Iris pigment epithelial cell (primary cell): ENCODE measurements around the gene RUNDC3A.

Source experiments
- DNase-seq: peaks from one replicate; pipeline ENCODE4 v3.0.0-alpha.2; 2011; ENCODE audit warnings: low read depth

RUNDC3A gene

DNA sequence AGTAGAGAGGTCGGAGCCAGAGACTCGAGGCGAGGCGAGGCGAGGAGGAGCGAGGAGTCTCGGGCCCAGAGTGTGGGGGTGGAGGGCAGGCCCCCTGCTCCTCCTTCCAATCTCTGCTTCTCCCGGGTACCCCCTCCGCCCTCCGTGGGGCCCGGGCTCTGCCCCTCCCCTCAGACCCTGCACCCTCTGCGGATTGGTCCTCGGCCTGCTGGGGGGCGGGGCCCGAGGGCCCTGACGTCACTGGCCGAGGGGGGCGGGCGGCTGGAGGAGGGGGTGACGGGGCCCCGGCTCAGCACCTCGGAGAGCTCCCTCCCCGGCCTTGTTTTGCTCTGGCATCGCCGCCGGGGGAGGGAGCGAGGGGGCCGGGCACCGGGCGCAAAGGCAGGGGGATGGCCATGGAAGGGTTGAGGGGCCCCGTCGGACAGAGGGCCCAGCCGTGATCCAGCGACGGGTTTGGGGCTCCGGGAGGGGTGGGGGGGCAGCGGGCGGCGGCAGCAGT, at the start of gene RUNDC3A:
TSS of gene RUNDC3A (plus strand) at position 282 of the 499 bp plus-strand sequence. CDS start 232 bp downstream, outside the sequence.
- DNase-seq: peak; percentile 69

DNA sequence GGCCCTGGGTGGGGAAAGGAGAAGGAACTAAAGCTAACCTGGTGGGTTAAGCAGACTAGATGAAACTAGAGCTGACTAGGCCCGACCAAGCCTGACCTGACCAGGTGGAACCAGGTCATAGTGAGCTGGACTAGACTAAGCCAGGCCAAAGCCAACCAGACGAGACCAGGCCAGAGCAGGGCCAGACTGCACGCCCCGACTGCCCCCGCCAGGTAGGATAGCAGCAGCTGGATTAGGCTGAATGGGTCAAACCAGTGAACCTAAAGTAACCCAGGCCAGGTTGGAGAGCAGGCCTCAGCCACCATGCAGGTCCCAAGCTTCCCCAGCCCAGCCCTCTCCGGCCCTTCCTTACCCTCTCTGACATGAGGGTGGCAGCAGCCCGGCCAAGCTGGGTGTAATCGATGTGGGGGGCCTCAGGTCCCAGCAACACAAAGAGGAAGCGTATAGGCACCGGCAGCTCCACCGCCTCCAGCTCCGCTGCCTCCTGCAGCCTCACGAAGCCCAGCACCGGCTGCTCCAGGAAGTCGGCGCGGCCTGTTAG, 49.5 kb upstream of the RUNDC3A start:
- DNase-seq: no peak

DNA sequence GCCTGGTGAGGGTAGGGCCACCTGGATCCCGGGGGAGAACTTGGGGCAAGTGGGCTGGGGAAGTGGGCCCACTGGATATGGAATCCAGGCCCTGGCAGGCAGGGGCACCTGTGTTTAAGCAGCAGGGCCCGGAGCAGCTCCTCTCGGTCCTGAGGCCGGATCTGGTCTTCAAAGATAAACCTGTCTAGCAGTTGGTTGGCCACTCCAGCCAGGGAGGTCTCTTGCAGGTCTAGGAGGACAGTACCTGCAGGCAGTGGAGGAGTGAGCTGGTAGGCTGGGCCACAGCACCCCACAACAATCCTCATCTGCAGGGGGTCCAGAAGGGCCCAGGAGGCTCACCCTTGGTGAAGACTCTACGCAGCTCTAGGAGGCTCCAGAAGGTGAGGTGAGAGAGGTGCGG, 48.1 kb upstream of the RUNDC3A start:
- no peak for DNase-seq

DNA sequence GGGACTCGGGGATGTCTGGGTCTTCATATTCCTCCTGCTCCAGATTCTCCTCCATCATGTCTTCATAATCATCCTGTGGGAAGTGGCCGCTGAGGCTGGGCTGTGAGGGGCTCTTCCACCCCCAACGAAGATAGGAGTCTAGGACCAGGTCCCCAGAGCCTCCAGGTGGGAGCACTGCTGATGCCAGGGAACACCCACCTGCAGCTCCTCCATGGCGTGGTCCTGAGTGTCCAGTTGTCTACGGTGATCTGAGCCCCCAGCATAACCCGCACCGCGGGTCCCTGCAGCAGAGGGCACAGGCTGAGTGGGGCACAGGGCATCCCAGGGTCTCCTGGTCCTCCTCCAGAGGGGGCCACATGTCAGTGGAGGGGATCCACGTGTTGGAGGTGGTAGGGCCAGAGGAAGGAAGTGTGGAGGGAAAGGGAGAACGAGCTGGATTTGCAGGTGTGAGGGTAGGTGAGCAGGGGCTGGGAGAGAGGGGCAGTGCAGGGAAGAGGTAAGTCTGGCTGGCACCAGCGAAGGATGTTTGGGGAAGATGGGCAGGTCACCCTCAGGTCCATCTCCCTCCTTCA, 45.7 kb upstream of the RUNDC3A start:
- no peak for DNase-seq

DNA sequence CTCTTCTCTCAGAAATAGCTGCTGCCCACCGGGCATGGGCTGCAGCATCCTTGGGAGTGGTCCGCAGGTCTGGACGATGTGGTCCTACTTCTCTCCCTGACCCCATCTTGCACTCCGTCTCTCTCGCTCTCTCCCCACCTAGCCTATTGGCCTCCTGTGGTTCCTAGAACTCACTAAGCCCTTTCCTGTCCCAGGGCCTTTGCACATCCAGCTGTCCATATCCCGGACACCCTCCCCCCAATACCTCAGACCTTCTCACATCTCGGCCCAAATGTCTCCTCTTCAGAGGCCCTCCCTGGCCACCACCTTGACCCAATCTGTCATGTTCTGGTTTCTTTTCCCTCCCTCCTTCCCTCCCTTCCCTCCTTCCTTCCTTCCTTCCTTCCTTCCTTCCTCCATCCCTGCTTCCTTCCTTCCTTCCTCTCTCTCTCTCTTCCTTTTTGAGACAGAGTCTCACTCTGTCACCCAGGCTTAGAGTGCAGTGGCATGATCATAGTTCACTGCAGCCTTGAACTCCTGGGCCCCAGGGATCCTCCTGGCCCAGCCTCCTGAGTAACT, 45.0 kb upstream of the RUNDC3A start:
- no peak for DNase-seq

DNA sequence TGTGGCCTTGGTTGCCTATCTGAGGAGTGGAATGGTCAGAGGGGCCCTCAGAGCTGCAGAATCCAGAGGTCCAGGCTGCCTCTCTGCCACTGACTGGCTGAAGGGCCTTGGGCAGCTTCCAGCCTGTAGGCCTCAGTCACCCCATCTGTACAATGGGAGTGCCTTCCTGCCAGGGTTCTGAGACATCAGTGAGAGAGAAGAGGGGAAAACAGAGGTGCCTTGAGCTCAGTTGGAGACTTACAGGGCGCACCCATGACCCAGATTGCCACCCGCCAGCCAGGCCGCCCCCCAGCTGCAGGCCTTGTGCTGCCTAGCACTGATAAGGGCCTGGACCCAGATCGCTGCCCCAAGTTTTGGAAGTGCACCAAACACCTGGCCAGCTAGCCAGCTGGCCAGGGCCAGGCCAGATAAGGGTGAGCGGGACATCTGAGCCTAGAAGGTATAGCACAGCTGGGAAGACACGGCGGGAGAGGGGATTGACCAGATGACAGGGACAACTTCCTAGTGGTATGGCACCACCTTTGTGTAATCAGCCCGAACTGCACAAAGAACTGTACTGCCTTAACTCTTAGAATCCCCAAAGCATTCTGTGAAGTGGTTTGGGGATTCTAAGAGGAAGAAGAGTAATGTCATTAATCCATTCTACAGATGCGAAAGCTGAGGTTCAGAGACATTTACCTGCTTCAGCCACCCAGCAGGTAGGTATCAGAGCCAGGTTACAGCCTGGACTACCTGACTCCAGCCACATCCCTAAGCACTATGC, 41.8 kb upstream of the RUNDC3A start:
- DNase-seq: no peak

DNA sequence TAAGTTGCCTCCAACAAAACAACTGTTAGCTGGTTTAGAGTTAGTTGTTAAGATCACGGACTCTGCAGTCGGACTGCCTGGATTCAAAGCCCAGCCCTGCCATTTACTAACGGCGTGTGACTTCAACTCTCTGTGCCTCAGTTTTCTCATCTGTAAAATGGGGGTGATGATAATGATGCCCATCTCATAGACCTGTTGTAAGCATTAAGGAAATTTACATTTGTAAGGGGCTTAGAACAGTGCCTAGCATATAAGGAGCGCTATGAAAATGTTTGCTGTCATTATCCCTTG, 41.3 kb upstream of the RUNDC3A start:
- DNase-seq: no peak

DNA sequence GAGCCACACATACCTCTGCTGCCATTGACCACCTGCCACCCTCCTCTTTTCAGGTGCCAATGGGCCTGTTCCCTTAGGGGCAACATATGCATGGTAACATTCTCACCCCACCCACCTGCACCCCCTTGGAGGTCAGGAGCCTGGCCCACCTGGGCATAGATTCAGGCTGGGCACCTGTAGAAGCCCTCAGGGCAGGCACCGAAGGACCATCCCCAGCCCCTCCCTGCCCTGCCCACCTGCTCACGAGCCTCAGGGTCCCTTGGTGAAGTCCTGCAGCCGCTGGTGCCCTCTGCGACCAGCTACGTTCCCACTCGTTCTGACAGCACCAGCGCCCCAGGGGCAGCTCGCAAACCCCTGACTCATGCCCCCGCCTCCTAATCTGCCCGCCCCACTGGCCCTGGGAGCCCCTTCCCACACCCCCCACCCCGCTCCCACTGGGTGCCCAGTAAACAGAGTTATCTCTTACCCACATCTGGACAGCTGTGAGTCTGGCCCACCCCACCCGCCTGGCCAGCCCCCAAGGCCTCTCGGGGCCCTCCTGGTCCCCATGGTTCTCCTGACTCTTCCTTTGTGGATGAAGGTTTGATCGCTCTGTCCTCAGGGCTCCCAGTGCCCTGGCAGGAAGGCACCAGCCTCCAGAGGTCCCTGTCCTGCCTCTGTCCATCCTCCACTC, 40.4 kb upstream of the RUNDC3A start, which contains the start of gene SLC4A1:
TSS of gene SLC4A1 (minus strand) at position 318 of the 673 bp plus-strand sequence. CDS start 5,269 bp downstream, outside the sequence.
- no peak for DNase-seq

DNA sequence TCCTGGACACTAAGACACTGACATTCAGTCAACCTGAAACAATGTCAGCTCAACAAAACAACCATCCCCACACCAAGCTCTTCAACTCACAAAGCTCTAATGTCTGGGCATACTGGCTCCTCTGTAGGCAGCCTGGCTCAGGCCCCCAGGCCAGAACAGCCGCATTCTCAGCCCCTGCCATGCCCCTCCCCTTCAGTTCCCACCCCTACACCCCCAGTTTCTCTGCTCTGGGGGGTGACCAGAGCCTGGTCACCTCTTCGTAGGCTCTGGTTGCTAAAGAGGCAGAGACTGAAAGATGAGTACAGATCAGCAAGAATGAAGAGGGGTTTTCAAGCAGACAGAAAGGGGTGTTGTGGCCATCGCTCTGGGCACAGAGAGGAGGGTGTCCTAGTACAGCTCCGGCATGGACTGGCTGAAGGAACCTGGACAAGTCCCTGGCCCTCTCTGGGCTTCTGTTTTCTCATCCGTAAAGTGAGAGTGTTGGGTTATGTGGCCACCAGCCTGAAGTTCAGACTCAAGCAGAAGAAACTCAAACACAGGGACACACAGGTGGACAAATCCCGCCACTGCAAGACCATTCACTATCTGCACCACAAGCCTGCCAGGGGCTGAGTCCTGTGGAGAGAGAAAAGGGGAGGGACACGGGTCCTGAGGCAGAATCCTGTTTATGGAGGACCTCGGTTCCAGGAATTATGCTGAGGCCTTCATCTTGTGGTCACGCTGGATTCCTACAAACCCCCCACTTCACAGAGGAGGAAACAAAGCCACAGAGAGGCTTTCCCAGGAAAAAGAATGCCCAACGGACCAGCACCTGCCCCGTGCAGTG, 39.5 kb upstream of the RUNDC3A start:
- no peak for DNase-seq

DNA sequence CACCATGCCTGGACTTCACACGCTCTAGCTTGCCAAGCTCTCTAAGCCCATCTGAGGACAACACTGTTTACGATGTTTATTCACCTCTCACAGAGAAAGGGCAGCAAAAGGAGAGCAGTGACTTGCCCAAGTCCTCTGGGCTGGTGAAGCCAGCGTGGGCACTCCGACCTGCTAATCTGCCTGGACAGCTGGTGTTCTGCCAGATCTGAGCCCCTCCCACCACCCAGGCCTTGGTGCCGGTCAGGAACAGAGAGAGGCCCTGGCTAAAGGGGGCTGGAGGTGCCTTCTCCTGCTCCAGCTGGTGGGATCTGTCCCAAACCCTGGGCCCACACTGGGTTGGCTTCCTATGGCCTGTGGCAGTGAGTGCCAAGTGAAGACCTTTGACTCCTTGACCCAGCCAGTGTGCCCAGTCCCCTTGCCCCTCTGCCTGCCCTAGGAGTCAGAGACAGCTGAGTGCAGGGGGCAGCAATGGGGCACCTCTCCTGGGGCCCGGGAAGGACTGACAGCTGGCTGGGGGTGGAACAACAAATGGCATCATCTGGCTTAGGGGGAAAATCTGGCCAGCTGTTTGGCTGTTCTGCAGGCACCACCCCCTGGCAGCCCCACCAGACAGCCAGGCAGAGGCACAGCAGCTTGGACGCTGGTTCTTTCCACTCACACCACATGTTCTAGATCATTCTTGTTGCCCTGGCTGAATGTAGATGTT, 38.7 kb upstream of the RUNDC3A start:
- DNase-seq: no peak

DNA sequence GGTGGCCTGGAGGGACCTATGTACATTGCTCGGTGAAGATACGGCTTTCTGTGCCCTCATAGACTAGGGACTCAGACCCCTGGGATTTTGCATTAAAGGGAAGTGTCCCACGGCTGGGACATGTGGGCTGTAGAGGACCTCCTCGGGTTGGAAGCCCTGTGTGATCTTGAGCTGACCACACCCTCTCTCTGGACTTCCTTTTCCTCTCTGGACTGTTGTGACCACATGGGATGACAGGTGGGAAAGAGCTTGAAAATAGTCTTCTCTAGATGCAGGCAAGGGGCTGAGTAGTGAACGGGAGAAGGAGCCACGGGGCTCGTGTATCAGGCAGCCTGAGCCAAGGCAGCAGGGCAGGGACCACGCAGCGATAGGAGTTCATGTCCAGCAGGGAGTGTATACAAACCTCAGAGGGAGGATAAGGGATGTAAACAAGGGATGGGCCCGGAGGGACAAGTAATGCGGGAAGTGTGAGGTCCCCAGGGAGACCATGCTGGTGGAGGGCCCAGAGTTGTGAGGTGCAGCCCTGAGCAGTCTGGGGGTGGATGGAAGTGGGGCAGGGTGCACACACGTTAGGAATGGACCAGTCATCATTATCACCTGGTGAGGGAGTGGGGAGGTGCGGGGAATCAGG, 36.0 kb upstream of the RUNDC3A start:
- no peak for DNase-seq

DNA sequence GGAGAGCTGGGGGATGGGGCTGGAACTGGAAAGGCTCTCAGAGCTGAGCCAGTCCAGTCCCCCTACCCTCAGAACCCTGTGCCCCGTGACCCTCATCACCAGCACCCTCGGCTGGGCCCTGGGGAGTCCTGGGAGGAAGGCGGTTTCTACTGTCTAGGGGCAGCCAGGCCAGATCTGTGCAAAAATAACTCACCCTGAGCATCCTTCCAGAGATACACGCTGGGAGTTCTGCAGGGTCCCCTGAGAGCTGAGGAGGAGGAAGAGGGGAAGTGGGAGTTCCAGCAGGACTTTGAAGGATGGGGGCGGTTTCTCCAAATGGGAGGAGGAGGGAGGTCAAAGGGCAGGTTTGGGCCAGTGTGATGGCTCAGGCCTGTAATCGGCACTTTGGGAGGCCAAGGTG, 35.4 kb upstream of the RUNDC3A start:
- no peak for DNase-seq

DNA sequence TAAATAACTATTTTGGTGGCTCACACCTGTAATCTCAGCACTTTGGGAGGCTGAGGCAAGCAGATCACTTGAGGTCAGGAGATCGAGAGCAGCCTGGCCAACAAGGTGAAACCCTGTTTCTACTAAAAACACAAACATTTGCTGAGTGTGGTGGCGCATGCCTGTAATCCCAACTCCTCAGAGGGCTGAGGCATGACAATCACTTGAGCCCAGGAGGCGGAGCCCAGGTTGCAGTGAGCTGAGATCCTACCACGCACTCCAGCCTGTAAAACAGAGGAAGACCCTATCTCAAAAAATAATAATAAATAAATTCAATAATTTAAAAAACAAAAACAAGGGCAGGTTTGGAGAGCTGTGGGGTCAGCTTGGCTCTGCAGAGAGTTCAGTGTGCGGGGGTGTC, 34.8 kb upstream of the RUNDC3A start:
- DNase-seq: no peak

DNA sequence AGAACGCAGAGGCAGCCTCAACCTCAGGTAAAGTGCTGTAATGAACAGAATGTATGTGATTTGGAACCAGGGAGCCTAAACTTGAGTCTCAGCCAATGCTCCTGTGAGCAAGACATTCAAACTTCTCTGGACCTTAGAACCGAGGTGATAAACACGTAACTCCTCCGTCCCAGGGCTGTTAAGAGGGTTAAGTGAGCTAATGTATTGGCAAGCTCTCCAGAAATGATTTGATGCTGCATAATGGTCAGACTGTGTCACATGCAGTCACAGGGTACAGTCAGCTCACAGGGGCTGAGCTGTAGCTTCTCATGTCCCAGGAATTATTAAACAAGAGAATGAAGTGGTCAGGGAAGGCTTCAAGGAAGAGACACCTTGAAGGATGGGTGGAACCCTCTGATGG, 30.4 kb upstream of the RUNDC3A start:
- peak; percentile 33 for DNase-seq

DNA sequence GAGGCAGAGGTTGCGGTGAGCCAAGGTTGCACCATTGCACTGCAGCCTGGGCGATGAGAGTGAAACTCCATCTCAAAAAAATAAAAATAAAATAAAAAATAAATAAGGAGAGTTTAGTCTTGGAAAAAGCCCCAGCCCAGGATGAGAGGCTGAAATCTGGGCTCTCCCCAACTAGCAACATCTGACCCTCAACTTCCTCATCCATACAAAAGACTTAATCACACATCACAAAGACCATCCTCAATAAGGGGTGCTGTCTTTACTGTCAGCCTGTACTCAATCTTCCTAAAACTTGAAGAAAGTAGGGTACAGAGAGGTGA, 29.1 kb upstream of the RUNDC3A start:
- no peak for DNase-seq

DNA sequence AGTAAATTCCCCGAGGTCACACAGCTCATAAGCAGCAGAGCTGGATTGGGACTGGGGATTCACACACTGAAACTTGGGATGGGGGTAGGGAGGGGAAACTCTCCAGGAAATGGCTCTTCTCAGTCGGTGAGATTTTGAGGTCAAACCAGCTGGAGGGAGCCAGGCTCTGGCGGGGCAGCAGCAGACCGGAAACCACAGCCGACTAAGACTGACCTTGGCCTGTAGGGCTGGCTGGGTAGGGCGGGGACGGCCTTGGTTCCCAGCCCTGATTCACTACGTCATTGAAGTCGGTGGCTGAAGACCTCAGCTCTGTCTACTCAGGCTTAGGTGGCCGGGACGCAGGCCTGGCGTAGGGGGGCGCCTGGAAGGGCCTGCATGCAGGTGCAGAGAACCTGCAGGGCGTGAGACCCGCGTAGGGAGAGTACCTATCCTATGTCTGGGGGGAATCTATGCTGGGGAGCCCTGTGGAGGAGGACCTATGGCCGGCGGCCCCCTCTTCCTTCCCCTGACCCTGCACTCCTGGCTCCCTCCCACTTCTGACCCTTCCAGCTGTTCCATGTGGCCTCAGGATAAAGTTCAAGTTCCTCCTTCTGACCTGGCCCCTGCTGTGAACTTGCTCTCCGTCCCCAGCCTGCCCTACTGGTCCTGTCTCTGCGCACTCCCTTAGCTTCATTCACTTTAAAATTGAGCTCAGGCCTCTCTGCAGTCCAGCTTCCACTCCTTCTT, 28.6 kb upstream of the RUNDC3A start:
- peak; percentile 93 for DNase-seq

DNA sequence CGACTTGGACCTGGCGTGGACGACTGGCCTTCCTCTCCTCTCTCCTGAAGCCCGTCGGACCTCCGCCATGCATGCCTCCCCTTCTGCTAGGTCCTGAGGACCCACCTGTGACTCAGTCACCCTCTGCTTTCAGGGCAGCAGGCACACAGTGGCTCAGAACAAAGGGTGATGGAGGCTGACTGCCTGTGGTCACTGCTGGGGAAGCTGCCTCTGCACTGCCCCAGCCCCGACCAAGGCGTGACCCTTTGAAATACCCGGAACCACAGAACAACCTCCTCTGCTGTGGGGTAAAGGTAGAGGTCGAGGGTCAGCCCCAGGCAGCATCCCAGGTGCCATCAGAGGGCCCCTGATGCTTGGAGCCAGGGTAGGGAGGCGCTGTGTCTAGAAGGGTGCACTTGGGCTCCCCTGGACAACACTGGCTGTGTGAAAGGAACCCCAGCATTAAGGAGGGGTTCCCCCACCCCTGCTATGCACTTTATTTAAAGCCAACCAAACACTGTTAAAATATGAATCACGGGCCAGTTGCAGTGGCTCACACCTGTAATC, 27.9 kb upstream of the RUNDC3A start:
- DNase-seq: no peak

DNA sequence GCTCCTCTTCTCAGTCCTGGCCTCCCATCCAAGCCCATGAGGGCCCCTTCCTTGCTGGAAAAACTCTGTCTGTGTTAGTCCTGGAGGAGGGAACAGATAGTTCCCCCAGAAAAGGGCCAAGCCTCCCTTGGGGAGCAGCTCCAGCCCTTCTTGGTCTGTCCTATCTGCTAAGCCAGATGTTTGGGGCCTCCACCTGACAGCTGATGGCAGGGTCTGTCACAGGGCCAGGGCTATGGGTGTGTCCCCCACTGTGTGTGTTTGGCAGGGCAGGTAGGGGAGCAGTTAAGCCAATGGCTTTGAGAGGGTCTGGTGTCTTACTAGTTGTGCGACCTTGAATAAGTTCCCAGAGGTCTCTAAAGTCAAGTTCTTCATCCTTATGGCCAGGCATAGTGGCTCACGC, 26.8 kb upstream of the RUNDC3A start:
- DNase-seq: no peak

DNA sequence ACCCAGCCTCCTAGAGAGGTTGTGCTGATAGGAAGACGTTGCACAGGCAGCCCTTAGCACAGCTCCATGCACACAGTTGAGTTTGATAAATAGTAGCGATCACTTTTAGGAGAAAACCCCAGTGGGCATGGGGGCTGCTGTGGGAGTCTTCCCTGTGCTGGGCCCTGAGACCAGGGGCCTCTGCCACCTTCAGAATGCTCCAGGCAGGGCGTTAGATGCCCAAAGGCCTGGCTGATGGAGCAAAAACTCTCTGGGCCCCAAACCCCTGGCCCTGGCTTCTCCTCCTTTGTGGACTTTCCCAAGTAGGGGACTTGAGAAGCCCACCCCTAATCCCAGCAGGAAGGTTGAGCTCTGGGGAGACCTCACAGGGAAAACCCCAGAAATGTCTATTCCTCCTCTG, 26.1 kb upstream of the RUNDC3A start:
- DNase-seq: no peak
